Mesendoderm (in vitro differentiated cells): ENCODE data around the gene PLXND1.
A peak's percentile ranks its signal among the peaks of the same experiment; 100 is the strongest.

Experiments
- DNase-seq: peaks from one replicate; pipeline ENCODE4 v3.0.0; 2013
- H2AK5ac ChIP-seq: 2 replicates; pipeline ENCODE4 v1.6.1; 2013; ENCODE audit warnings: low read length, inconsistent platforms
- H2BK120ac ChIP-seq: 2 replicates; pipeline ENCODE4 v1.6.1; 2013; ENCODE audit warnings: low read depth, mild to moderate bottlenecking, low read length, moderate library complexity, mixed read lengths
- H2BK15ac ChIP-seq: replicated peaks from 2 replicates; pipeline ENCODE4 v1.6.1; 2013; ENCODE audit warnings: low read depth, mild to moderate bottlenecking, moderate library complexity
- H2BK5ac ChIP-seq: 2 replicates; pipeline ENCODE4 v1.6.1; 2013; ENCODE audit warnings: low read length, inconsistent platforms
- H3K18ac ChIP-seq: 2 replicates; pipeline ENCODE4 v1.6.1; 2013; ENCODE audit warnings: mild to moderate bottlenecking, low read length, mixed read lengths
- H3K23ac ChIP-seq: one replicate; pipeline ENCODE4 v1.6.1; 2013; ENCODE audit warnings: low read length
- H3K27ac ChIP-seq: 2 replicates; pipeline ENCODE4 v1.5.1; 2013; ENCODE audit warnings: low read depth, mild to moderate bottlenecking, inconsistent platforms, low read length, moderate library complexity
- H3K27me3 ChIP-seq: 2 replicates; pipeline ENCODE4 v1.6.1; 2013; ENCODE audit warnings: low read length, control low read depth, mild to moderate bottlenecking, inconsistent platforms; ENCODE audit not compliant: insufficient read depth, poor library complexity
- H3K36me3 ChIP-seq: 2 replicates; pipeline ENCODE4 v1.6.1; 2013; ENCODE audit warnings: low read length, inconsistent platforms; ENCODE audit not compliant: control insufficient read depth, insufficient read depth
- H3K4ac ChIP-seq: one replicate; pipeline ENCODE4 v1.6.1; 2013; ENCODE audit warnings: low read depth, mild to moderate bottlenecking, low read length, moderate library complexity
- H3K4me1 ChIP-seq: 2 replicates; pipeline ENCODE4 v1.6.1; 2013; ENCODE audit warnings: low read depth, low read length, inconsistent platforms; ENCODE audit not compliant: control insufficient read depth
- H3K4me2 ChIP-seq: 2 replicates; pipeline ENCODE4 v1.6.1; 2013; ENCODE audit warnings: low read length
- H3K4me3 ChIP-seq: 2 replicates; pipeline ENCODE4 v1.5.1; 2013; ENCODE audit warnings: mild to moderate bottlenecking, low read length
- H3K56ac ChIP-seq: one replicate; pipeline ENCODE4 v1.6.1; 2013; ENCODE audit warnings: low read length
- H3K79me1 ChIP-seq: 2 replicates; pipeline ENCODE4 v1.6.1; 2013; ENCODE audit warnings: low read length, inconsistent platforms
- H3K79me2 ChIP-seq: 2 replicates; pipeline ENCODE4 v1.6.1; 2013; ENCODE audit warnings: mild to moderate bottlenecking, low read length; ENCODE audit not compliant: control insufficient read depth, insufficient read depth
- H3K9ac ChIP-seq: 2 replicates; pipeline ENCODE4 v1.6.1; 2013; ENCODE audit warnings: low read length, inconsistent platforms
- H4K5ac ChIP-seq: one replicate; pipeline ENCODE4 v1.6.1; 2013; ENCODE audit warnings: low read length
- H4K8ac ChIP-seq: one replicate; pipeline ENCODE4 v1.6.1; 2013; ENCODE audit warnings: low read depth, mild to moderate bottlenecking, control low read depth, low read length, moderate library complexity
- WGBS: extraction: QIAGEN DNeasy Blood & Tissue Kit; methylation state at CpG from one replicate; pipeline ENCODE4 v1.1.7; 2013; ENCODE audit warnings: low lambda C conversion rate, missing lambda C conversion rate; ENCODE audit not compliant: insufficient coverage; ENCODE audit errors: extremely low coverage; 5-methylcytosine and 5-hydroxymethylcytosine counted together

Gene PLXND1

DNA sequence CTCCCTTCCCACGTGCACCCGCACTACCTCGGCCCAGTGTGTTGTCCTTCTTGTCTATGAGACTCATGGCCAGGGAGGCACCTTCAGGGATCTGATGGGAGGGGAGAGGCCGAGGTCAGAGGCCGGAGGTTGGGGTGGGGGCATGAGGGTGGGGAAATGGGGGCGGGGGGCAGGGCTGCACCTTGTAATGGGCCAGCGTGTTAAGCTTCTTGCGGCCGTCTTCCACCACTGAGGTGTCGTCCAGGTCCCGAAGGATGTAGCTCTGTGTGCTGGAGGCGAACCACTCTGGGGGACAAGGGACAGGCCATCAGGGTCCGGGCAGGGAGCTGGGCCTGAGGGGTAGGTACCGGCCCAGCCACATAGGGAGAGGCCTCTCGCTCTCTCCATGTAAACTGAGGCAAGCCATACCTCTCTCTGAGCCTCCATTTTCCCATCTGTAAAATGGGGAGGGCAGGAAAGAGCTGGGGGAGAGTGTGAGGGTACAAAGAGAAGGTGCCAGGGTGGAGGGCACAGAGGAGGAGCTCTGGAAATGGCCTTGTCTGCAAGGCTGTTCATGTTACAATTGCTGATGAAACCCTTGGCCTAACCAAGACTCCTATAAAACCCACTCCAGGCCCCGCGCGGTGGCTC lies 44.7 kb downstream of the PLXND1 start:
- no peak overlapping the region for H3K4me2 ChIP-seq
- H3K4me1 ChIP-seq = no peaks in the 10 kb centered on the region
- peaks cover 11% of the 10 kb centered on the region for H3K36me3 ChIP-seq
- H3K27me3 ChIP-seq = no peaks in the 10 kb centered on the region
- no peaks in the 10 kb centered on the region for H3K79me1 ChIP-seq
- no peak overlapping the region for H3K23ac ChIP-seq
- no peak overlapping the region for H3K4ac ChIP-seq
- H4K5ac ChIP-seq = no peak overlapping the region
- no peak for DNase-seq
- WGBS = no CpG with 5 or more reads among the region's 18 CpGs
- H2BK5ac ChIP-seq = no peak overlapping the region
- no peaks in the 10 kb centered on the region for H3K79me2 ChIP-seq
- no peak overlapping the region for H4K8ac ChIP-seq
- H3K27ac ChIP-seq = no peak overlapping the region
- H2BK120ac ChIP-seq = no peak overlapping the region
- no peak overlapping the region for H3K56ac ChIP-seq
- no peak overlapping the region for H3K4me3 ChIP-seq
- H3K18ac ChIP-seq = no peak overlapping the region
- H2AK5ac ChIP-seq = no peak overlapping the region
- no peak overlapping the region for H3K9ac ChIP-seq
- H2BK15ac ChIP-seq = no peak overlapping the region

DNA sequence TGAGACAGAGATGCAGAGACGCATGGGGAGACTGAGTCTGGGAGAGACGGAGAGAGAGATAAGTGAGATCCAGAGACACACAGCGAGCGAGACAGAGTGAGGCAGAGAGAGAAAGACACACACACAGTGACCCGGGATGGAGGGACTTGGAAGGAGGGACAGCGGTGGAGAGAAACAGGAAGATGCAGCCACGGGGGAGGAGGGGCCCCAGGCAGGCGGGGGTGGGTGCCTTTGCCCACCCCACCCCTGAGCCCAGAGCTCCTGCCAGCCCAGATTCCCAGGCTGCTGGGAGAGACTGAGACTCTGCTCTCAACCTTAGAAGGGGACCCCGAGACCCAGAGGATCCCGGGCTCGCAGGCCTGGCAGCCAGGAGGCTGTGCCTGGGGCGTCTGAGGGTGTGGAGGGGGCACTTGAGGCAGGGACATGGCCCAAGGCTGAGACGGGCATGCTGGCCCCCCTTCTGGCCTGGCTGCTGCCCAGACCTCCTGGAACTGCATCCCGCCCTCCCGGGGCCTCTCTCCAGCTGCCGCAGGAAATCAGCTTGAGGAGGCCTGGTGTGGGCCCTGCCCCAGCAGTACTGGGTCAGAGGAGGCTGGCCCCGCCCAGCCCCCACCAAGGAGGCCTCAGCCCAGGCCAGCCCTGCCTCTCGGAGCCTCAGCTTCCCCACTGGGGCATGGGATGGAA lies 45.4 kb downstream of the PLXND1 start:
- Histone ChIP-seq H3K9ac (no peak overlapping the region), H3K4ac (no peak overlapping the region), H4K8ac (no peak overlapping the region), H4K5ac (no peak overlapping the region), H3K27ac (no peak overlapping the region), H3K56ac (no peak overlapping the region), H2BK15ac (no peak overlapping the region), H3K79me1 (no peaks in the 10 kb centered on the region), H2BK120ac (no peak overlapping the region), H3K27me3 (no peaks in the 10 kb centered on the region), H3K23ac (no peak overlapping the region), H3K4me2 (no peak overlapping the region), H3K18ac (no peak overlapping the region), H3K4me3 (no peak overlapping the region), H3K4me1 (no peaks in the 10 kb centered on the region), H3K79me2 (no peaks in the 10 kb centered on the region), H2AK5ac (no peak overlapping the region), H3K36me3 (peaks cover 10% of the 10 kb centered on the region), H2BK5ac (no peak overlapping the region)
- WGBS = no CpG with 5 or more reads among the region's 18 CpGs
- DNase-seq = no peak

DNA sequence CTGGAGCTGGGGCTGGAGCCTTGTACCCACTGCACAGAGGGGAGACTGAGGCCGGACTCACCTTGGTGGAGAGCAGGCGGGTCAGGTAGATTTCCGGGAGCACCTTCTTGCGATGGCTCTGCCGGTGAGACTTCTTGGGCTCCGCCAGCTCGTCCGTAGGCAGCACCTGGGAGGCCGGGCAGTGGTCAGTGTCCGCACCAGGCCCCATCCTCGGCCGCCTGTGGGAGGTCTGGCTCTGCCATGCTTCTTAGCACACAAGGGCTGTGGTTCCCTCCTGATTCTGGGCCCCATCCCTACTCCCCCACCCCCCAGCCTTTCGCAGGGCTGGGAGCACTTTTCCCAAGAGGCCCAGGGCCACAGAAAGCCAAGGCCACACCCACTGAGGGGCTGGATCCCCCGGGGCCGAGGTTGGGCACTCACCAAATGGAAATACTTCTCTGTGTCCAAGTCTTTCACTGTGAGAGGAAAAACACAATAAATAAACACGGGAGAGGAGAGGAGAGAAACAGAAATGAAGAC lies 46.1 kb downstream of the PLXND1 start:
- Histone ChIP-seq H3K4ac (no peak overlapping the region), H3K36me3 (peaks cover 6% of the 10 kb centered on the region), H2BK120ac (no peak overlapping the region), H3K18ac (no peak overlapping the region), H3K9ac (no peak overlapping the region), H4K5ac (no peak overlapping the region), H2AK5ac (no peak overlapping the region), H3K4me3 (no peak overlapping the region), H4K8ac (no peak overlapping the region), H3K79me2 (no peaks in the 10 kb centered on the region), H3K27me3 (no peaks in the 10 kb centered on the region), H3K56ac (no peak overlapping the region), H3K79me1 (no peaks in the 10 kb centered on the region), H3K4me1 (no peaks in the 10 kb centered on the region), H3K23ac (no peak overlapping the region), H3K4me2 (no peak overlapping the region), H2BK5ac (no peak overlapping the region), H2BK15ac (no peak overlapping the region), H3K27ac (no peak overlapping the region)
- DNase-seq = no peak
- no CpG with 5 or more reads among the region's 16 CpGs for WGBS

DNA sequence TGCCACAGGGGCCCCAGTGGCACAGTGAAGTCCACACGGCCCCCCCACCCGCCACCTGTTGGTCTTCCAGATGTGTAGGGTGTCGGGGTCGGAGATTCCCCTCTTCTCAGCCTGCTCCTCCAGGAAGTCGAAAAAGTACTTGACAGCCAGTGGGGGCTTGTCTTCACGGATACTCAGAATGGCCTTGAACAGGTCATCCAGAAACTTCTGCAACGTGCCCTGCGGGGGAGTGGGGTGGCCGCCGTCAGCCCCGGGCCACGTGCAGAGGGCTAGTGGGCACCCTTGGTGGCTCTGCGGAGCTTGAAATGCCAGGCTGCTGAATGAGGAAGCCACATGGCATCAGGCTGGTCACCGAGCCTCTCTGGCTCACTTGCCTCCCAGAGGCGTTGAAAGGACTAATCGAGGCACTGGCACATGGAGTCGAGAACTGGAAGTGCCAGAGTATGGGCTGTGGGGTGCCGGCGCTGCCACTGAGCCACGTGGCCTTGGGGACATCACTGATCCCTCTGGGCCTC lies 46.9 kb downstream of the PLXND1 start:
- Histone ChIP-seq H3K27ac (no peak overlapping the region), H3K79me1 (no peaks in the 10 kb centered on the region), H3K9ac (no peak overlapping the region), H4K8ac (no peak overlapping the region), H4K5ac (no peak overlapping the region), H3K4me2 (no peak overlapping the region), H2BK120ac (no peak overlapping the region), H3K4me3 (no peak overlapping the region), H3K4ac (no peak overlapping the region), H3K18ac (no peak overlapping the region), H3K36me3 (peaks cover 4% of the 10 kb centered on the region), H3K56ac (no peak overlapping the region), H3K4me1 (no peaks in the 10 kb centered on the region), H3K23ac (no peak overlapping the region), H2AK5ac (no peak overlapping the region), H3K79me2 (no peaks in the 10 kb centered on the region), H2BK5ac (no peak overlapping the region), H2BK15ac (no peak overlapping the region), H3K27me3 (no peaks in the 10 kb centered on the region)
- DNase-seq = no peak
- no CpG with 5 or more reads among the region's 20 CpGs for WGBS

DNA sequence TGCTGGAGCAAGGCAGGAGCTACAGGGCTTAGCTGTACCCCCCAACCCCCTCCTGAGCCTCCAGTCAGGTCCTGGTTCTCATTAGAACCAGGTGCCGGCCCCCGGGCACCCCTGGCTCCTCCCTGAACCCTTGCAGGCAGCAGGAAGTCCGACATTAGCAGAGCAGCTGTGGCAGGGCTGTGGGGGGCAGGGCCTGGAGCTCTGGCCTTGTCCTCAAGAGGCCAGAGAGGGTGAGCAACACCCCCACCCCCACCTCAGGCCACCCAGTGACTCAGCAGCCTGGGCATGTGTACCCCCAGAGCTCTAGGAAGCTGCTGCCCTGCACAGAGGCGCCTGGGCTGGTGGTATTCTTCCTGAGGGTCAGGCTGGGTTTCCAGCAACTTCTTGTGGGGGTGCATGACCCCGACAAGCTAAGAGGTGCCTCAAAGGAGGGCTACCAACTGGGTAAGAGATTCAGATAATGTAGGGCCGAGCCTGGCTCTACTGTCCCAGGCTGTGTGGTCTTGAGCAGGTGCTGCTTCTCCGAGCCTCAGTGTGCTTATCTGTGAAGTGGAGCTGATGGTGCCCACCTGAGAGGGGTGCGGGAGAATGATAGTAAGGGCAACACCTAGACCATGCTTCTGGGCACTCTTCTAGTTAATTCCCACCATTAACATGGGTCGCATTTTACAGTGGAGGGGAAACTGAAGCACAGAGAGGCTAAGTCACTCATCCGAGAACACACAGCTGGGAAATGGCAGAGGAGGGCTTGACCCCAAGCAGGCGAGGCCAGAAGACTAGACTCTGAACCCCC lies 47.5 kb downstream of the PLXND1 start:
- WGBS = no CpG with 5 or more reads among the region's 11 CpGs
- no peak overlapping the region for H3K27ac ChIP-seq
- no peak overlapping the region for H3K9ac ChIP-seq
- H4K8ac ChIP-seq = no peak overlapping the region
- H3K79me2 ChIP-seq = no peaks in the 10 kb centered on the region
- H4K5ac ChIP-seq = no peak overlapping the region
- peak; percentile 36 for DNase-seq
- H3K27me3 ChIP-seq = no peaks in the 10 kb centered on the region
- no peak overlapping the region for H2BK120ac ChIP-seq
- peaks cover 4% of the 10 kb centered on the region for H3K36me3 ChIP-seq
- no peak overlapping the region for H2BK5ac ChIP-seq
- H3K23ac ChIP-seq = no peak overlapping the region
- no peak overlapping the region for H3K4me2 ChIP-seq
- no peak overlapping the region for H2AK5ac ChIP-seq
- H2BK15ac ChIP-seq = no peak overlapping the region
- no peaks in the 10 kb centered on the region for H3K4me1 ChIP-seq
- no peak overlapping the region for H3K4ac ChIP-seq
- H3K79me1 ChIP-seq = no peaks in the 10 kb centered on the region
- no peak overlapping the region for H3K56ac ChIP-seq
- no peak overlapping the region for H3K4me3 ChIP-seq
- H3K18ac ChIP-seq = no peak overlapping the region
